ENCODE data around the gene STAT6.

STAT6 gene

DNA sequence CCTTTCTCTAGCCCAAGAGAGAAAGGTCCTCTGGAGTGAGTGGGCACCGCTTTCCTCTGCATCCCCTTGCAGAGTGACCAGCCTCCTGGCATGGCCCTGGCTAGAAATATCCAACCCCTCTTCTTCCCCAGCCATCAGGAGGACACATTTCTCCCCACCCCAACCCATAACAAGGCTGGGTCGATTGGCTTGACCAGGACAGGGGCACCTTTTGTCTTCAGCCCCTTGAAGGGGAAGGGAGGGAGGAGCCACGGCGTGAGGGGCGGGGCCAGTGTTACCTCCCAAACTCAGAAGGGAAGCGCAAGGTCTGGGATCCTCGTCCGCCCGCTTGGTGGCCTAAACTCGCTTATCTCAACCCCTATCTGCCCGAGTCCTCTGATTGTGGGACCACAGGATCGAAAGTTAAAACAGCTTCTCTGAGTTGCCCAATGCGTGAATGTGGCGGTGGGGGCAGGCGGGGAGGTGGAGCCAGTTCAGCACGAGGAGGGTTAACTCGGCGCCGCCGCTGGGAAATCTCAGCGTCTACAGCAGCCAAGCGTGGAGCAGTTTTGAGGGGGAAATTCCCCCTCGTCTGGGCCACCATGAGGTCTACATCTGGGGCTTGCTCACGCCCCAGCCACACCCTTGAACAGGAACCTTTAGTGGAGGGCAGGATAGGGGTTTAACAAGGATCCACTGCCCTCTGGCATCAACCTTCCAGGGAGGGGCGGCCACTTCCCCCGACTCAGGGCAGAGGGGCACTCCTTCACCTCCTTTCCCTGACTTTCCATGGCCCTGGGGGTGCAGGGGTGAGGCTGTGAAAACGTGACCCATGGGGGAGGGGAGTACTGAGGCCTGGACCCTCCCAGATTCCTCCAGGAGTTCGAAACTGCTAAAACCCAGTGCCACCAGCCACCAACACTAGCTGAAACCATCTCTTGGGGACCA, 795 bp downstream of the STAT6 start:
- ATAC-seq (ENCODE audit: low read depth) (peak; percentile 12; the same call in 2 of the 3 replicates), DNase-seq (ENCODE audit: low spot score) (no peak)
- Histone ChIP-seq H3K4me3 (ENCODE audit: severe bottlenecking) (peak overlapping the region; percentile 46), H3K4me1 (ENCODE audit: insufficient read depth, poor library complexity, severe bottlenecking) (peaks cover 7% of the 10 kb centered on the region), H3K27me3 (ENCODE audit: insufficient read depth, poor library complexity, severe bottlenecking) (no peaks in the 10 kb centered on the region), H3K36me3 (ENCODE audit: low read depth) (peaks cover 21% of the 10 kb centered on the region), H3K9me3 (ENCODE audit: severe bottlenecking) (no peaks in the 10 kb centered on the region), H3K27ac (ENCODE audit: poor library complexity, severe bottlenecking) (peak overlapping the region; percentile 98)
- TF ChIP-seq, protein P1, sequence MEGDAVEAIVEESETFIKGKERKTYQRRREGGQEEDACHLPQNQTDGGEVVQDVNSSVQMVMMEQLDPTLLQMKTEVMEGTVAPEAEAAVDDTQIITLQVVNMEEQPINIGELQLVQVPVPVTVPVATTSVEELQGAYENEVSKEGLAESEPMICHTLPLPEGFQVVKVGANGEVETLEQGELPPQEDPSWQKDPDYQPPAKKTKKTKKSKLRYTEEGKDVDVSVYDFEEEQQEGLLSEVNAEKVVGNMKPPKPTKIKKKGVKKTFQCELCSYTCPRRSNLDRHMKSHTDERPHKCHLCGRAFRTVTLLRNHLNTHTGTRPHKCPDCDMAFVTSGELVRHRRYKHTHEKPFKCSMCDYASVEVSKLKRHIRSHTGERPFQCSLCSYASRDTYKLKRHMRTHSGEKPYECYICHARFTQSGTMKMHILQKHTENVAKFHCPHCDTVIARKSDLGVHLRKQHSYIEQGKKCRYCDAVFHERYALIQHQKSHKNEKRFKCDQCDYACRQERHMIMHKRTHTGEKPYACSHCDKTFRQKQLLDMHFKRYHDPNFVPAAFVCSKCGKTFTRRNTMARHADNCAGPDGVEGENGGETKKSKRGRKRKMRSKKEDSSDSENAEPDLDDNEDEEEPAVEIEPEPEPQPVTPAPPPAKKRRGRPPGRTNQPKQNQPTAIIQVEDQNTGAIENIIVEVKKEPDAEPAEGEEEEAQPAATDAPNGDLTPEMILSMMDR (IDR thresholded peaks at IDR 0.05; ENCODE audit: poor library complexity, severe bottlenecking): no peak

DNA sequence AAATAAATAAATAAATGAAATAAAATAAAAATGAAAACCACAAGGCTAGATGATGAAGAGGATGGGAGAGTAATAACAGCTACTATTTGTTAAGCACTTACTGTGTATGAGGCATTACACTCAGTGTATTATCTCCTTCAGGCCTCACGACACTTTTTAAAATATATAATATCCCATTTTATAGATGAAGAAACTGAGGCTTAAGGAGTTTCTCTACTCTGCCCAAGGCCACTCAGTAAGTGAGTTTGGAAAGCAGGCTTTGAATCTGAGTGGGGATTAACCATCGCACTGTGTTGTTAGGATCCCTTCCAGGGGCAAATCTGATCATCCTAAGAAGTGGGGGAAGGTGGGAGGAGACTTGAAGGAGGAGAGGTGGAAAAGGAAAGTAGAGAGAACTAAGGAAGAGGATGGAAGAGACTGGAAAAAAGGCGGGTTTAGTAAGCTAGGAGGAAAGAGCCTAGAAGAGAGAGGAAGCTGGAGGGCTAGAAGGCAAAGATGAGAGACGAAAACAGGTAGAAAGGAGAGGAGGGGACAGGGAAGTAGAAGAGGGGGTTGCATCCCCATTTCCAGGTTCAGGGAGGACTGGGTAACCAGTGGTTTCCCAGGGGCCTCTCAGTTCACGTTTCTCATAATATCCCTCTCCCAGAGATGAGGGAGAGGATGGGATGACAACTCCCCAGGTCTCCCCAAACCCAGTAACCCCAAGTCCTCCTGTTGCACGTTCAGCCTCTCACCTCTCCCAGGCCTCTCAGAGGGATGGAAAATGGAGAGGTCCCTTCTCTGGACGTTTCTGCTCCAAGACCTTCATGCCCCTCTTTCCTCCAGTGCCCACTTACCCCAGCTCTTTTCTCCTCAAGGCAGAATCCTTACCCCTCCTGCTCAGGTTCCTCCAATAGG, 1.7 kb downstream of the STAT6 start:
- Histone ChIP-seq H3K4me1 (ENCODE audit: insufficient read depth, poor library complexity, severe bottlenecking) (peaks cover 7% of the 10 kb centered on the region), H3K27ac (ENCODE audit: poor library complexity, severe bottlenecking) (peak overlapping the region; percentile 98), H3K27me3 (ENCODE audit: insufficient read depth, poor library complexity, severe bottlenecking) (no peaks in the 10 kb centered on the region), H3K36me3 (ENCODE audit: low read depth) (peaks cover 30% of the 10 kb centered on the region), H3K9me3 (ENCODE audit: severe bottlenecking) (no peaks in the 10 kb centered on the region), H3K4me3 (ENCODE audit: severe bottlenecking) (peak overlapping the region; percentile 46)
- ATAC-seq (ENCODE audit: low read depth) (no peak), DNase-seq (ENCODE audit: low spot score) (no peak)
- TF ChIP-seq, protein P1 (IDR thresholded peaks at IDR 0.05; ENCODE audit: poor library complexity, severe bottlenecking): no peak

GRCh38 chr12:57107456-57108155, 3.6 kb downstream of the STAT6 start:
- Histone ChIP-seq H3K4me3 (ENCODE audit: severe bottlenecking) (no peak overlapping the region), H3K9me3 (ENCODE audit: severe bottlenecking) (no peaks in the 10 kb centered on the region), H3K4me1 (ENCODE audit: insufficient read depth, poor library complexity, severe bottlenecking) (peaks cover 2% of the 10 kb centered on the region), H3K27ac (ENCODE audit: poor library complexity, severe bottlenecking) (no peak overlapping the region), H3K27me3 (ENCODE audit: insufficient read depth, poor library complexity, severe bottlenecking) (no peaks in the 10 kb centered on the region), H3K36me3 (ENCODE audit: low read depth) (peaks cover 44% of the 10 kb centered on the region)
- ATAC-seq (ENCODE audit: low read depth) (no peak), DNase-seq (ENCODE audit: low spot score) (no peak)
- TF ChIP-seq, protein P1 (IDR thresholded peaks at IDR 0.05; ENCODE audit: poor library complexity, severe bottlenecking): no peak

DNA sequence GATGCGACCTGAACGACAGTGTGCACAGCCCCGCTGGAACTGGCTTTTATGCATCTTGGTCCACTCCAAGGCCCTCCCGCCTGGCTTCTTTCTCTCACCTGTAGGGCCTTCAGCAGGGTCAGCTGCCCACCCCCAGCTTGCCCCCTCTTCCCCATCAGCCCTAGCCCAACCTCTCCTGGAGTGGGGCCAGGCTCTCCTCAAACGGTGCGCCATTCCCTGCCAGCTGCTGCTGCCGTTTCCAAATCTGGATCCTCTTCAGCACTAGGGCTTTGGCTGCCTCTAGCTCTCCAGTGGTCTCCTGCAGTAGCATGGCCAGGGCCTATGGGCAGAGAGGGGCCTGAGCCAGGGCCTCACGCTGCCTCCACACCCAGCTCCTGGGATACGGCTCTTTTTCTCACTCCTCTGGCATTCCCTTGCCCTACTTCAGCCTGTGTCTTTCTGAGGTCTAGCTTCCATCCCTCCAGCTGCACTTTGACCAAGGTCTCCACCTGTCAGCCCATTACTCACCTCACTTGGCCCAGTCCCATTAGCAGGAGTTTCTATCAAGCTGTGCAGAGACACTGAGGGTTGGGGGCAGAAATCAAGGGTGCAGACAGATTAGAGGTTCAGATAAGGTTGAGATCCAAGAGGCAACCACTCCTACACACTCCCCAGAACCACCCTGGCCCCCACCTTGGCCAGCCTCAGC, 5.0 kb downstream of the STAT6 start:
- H3K36me3 ChIP-seq (ENCODE audit: low read depth): peaks cover 53% of the 10 kb centered on the region
- H3K9me3 ChIP-seq (ENCODE audit: severe bottlenecking): no peaks in the 10 kb centered on the region
- ATAC-seq (ENCODE audit: low read depth) (no peak), DNase-seq (ENCODE audit: low spot score) (no peak)
- no peaks in the 10 kb centered on the region for H3K4me1 ChIP-seq (ENCODE audit: insufficient read depth, poor library complexity, severe bottlenecking)
- H3K4me3 ChIP-seq (ENCODE audit: severe bottlenecking): no peak overlapping the region
- H3K27ac ChIP-seq (ENCODE audit: poor library complexity, severe bottlenecking): no peak overlapping the region
- TF ChIP-seq, protein P1 (IDR thresholded peaks at IDR 0.05; ENCODE audit: poor library complexity, severe bottlenecking): no peak
- H3K27me3 ChIP-seq (ENCODE audit: insufficient read depth, poor library complexity, severe bottlenecking): no peaks in the 10 kb centered on the region

Measured in RWPE2 (cell line).